GM19035 (cell line): Measurements from ENCODE around the gene FGFBP3.
"Not testable (repeated sequence)": the region's sequence is repeated elsewhere in the genome, so short reads cannot be mapped to it uniquely, and the experiment has no call there.

Experiments
- ATAC-seq: cut with Tn5 transposase; IDR thresholded peaks from one replicate; pipeline ENCODE4 v1.9.1; 2021; ENCODE audit not compliant: unreplicated experiment

FGFBP3 gene

GRCh38 chr10:91901784-91902677, 7.3 kb downstream of the FGFBP3 start:
- ATAC-seq = no peak

DNA sequence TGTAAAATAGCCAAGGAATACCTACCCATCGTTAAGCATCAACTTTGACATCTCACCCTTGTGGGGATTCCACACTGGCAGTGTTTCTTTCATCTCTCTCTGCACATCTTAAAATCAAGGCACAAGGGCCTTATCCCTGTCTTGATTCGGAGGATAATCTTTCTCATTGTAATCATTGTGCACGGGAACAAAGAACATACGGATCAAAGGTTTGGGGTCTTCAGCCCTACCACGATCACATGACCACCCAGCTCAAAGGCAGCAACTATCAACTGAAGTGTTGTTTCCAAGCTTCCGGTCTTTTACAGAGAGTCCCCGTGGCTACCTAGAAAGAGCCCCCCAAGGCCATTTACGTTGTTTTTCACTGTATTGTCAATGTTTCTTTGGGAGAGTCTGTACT, 11.9 kb downstream of the FGFBP3 start:
- ATAC-seq = no peak

- no peak for ATAC-seq
Measured at GRCh38 chr10:91896212-91896756, 13.0 kb downstream of the FGFBP3 start.

GRCh38 chr10:91894261-91894685, 15.0 kb downstream of the FGFBP3 start:
- not testable (repeated sequence) for ATAC-seq

GRCh38 chr10:91893051-91893450, 16.2 kb downstream of the FGFBP3 start:
- ATAC-seq = no peak

DNA sequence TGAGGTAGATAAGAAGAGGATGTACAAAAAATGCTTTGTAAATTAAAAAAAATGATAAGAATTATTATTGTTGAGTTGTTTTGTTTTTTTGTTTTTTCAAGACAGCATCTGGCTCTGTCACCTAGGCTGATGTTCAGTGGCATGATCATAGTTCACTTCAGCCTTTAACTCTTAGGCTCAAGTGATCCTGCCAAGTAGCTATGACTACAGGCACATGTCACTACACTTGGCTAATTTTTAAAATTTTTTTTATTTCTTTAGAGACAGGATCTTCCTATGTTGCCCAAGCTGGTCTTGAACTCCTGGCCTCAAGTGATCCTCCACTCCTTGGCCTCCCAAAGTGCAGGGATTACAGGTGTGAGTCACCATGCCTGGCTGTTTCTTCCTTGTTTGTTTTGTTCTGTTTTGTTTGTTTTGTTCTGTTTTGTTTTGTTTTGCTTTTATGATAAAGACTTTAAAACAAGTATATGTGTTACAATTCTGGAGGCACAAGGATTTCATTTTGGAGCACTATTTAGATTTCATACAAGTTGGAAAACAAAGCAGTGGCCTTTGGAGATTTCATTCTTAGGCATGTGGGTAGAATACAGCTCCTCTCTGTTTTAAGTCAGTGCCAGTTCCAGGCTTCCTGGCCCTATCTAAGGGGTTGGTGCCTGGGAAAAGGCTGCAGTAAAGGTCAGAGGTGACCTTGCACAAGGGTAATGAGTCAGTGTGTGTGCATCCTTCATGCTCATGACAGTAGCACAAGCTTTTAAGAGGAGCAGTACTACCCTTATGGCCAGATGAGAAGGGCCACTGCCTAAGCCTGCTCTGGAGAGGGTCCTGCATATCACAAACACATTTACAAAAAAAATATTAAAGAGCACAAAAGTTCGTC, 17.9 kb downstream of the FGFBP3 start:
- no peak for ATAC-seq

DNA sequence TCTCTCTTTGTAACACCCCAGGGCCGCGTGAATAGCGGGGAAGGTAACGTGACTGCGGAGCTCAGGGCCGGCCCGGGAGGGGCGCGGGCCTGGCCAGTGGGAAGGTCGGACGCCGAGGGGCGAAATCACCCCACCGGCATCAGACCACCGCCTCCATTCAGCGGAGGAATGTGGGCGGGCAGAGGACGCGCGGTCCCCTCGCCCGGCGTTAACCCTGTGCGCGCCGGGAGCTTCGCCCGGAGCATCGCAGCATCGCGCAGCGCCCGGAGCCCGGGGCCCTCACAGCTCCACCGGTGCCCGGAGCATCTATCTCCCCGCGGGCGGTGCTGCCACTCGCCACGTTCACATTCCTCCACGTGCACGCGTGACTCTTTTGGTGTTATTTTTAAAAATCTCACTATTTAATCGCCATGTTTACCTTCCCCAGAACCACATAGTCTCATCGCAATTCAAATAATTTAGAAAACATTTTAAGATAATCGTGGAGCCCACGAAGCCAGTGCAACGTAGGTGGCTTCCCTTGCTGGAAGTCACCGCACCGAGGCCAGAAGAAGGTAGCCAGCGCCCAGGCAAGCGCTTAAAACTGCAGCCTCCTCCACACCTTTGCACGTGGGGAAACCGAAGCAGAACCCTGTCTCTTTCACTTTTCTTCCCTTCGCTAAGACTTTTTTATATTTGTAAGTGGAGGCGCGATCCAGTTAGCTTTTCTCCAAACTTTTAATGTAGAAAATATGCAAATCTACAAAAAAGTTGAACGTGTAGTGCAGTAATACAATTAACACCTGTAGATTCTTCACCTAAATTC, 21.8 kb downstream of the FGFBP3 start:
- ATAC-seq = no peak

GRCh38 chr10:91886954-91887271, 22.4 kb downstream of the FGFBP3 start:
- ATAC-seq = no peak

- ATAC-seq = no peak
Measured at GRCh38 chr10:91885362-91886079, 23.8 kb downstream of the FGFBP3 start.

DNA sequence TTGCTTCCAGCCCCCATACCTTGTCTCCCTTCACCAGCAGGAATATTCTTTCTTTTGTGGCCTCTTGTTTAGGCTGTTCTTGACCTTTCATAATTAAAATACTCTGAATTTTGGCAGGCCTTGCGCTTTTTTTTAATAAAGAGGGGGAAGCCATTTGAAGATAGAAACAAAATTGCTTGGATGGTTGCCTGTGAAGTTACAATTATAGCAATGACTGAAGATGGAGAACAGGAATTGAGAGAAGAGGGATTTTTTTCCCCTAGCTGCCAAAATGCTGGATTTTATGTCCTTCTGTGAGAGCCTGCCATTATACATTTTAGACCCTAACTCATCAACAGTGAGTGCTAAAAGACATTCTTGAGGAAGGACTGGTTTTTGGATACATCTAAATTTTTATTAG, 24.8 kb downstream of the FGFBP3 start:
- no peak for ATAC-seq

DNA sequence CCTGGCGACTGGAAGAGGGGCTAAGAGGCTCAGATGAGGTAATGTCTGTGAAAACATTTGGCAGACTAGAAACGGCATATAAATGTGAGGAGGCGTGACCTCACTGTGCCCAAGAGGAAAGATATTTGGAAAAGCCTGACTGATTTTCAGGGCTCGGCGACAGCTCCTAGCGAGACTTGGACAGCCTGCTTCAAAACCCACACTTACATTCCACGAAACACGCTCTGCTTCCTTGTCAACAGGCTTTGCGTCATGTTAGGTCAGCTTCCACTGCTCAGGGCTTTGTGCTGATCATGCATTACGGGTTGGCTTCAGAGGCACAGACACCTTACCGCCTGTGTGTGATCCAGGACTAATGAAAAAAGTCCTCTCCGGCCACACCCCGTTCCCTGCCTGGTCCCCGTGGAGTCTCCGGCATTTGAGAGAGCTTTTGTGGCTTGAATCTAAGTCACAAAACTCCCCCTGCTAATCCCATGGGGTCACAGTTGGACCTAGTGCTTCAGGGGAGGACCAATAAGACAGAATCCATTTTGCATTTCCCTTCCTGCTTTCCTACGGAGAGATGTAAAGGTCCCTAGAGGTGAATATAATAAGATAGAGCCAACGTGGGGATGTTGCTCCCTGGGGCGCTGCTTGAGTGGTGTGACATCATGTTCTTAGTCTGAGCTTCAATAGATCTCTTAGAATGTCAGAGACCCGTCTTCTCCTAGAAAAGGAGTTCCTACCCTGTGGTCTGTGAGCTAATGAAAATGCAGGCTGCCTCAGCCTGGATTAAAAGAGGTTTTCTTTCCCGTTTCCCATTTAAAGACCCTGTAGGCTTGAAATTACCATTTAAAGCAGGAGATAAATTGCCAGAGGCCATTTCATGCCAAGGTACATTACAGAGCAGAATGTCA, 25.5 kb downstream of the FGFBP3 start:
- ATAC-seq = no peak

- no peak for ATAC-seq
Measured at GRCh38 chr10:91880310-91880709, 29.0 kb downstream of the FGFBP3 start.

DNA sequence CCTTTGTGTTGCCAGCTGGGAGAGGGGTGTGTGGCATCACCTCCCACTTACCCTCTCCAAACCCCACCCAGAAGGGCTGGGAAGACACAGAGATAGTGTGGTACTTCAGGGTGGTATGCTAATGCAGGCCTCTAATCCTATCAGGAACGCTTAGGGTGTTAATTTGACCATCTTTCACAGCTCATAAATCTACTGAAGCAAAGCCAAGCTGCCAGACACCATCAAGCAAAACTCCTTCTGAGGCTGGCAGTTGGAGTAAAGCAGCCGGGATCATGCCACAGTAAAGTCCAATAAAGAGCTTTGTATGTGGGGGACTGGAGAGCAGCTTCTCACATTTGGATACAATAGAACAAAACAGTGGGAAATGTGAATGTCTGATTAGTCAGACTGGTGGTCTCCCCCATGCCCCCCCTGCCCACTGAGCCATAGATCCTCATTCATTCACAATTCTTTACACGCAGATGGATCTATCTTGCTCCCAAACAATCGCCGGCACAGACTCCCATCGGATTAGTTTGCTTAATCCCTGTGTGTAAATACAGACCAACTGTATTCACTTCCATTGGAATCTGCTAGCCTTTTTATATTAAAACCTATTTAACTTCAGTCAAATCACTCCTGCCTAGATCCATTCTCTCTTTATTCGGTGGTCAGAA, 29.6 kb downstream of the FGFBP3 start:
- ATAC-seq = no peak

DNA sequence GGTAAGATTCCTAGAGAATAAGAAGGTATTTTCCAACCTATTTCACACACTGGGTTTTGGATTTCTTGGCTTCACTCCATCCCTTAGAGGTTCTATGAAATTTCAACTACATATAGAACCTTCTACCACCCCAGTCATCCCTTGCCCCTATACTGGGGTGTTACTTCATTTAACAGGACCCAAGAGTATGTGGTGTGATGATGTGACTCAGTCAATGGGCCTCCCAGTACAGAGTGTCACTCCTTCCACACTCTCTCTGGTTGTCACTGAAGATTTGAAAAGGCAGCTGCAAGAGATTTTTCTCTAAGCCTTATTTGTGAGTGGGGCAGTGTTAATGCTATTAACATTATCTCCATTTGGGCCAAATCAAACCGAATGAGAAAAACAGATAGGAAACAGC, 33.5 kb downstream of the FGFBP3 start:
- ATAC-seq = no peak

GRCh38 chr10:91875156-91875555, 34.1 kb downstream of the FGFBP3 start:
- no peak for ATAC-seq

DNA sequence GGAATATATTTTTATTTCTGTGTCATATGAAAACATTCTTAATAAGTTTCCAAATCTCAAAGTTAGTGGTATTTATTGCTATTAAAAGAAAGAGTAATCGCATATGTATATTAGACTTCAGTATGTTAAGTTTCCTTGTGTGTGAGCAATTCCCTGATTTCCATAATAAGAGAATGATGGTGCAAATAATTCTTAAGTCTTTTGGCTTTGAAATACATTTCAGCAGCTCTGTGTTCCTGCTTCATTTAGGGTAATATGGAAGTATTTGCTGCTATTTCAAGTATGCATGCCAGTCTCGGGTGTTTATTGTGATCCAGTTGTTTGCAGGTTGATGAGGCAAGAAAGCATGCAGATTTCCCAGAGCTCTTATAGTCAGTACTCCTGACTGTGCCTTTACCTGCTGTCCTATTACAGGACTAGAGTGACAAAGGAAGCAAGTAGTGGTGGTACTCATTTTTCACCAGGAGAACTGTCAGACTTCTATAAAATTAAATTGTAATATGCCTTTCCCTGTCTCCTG, 43.7 kb downstream of the FGFBP3 start:
- no peak for ATAC-seq

GRCh38 chr10:91864744-91865143, 44.5 kb downstream of the FGFBP3 start:
- no peak for ATAC-seq

DNA sequence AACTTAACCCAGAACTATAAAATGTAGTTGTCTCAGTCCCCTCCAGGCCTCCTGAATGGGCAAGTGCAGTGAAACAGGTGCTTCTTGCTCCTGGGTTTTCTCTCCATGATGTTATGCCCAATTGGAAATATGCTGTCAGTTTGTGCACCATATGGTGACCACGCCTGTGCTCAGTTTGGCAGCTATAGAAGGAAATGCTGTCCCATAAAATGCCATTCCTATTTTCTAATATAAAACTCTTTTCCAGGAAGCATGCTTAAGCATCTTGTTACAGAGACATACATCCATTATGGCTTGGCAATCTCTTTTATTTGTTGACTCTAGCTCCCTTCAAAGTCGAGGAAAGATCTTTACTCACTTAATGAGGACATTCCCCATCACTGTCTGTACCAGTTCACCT, 45.2 kb downstream of the FGFBP3 start:
- no peak for ATAC-seq

DNA sequence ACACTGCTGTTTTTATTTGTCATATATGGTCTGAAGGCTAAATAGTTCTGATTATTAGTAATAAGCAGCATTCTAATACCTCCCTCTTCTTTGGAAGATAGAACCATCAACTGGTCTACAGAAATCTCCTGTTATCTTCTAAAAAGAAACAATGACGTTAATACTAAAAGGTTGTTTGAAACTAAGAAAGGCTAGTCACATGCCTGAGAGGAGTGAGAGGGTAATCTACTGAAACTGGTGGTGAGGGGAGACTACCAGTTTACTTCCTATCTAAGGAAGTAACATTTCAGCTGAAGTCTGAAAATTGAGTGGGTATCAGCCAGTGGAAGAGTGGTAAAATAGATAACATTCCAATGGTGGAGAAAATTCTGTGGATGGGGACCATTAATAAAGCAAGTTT, 48.4 kb downstream of the FGFBP3 start:
- ATAC-seq = no peak
